Measurements from ENCODE around the gene SLC19A1.

The SLC19A1 gene

DNA sequence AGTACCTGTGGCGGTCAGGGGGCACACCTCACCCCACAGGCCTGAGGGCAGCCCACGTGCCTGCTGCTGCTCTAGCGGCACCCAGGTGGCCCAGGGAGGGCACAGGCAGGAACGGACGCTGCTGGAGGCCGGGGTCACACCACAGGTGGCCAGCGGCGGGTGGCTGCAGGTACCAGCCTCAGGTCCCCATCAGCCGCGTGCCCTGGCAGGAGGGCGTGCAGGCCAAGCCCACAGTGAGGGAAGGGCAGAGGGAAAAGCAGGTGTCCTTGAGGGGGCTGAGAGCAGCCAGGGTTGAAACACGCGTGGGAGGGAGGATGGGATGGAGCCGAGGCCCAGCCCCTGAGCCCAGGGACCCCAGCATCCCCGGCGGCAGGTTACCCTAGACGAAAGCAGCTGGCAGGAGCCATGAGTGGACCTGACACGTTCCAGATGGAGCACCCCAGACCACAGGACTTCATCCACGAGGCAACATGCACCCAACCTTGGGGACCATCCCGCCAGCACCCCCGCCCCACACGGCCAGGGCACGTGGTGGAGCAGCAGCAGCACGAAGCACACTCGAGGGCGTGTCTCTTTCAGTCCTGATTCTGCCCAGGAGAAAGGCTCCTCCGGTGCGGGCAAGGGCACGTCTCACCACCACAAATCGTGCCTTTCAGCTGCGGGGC lies 3.7 kb downstream of the SLC19A1 start:
- Histone ChIP-seq H3K4me1 (ENCODE audit: control insufficient read depth, insufficient read depth, low read length) (no peaks in the 10 kb centered on the region; the same call in 1 of the 2 replicates), H3K4me3 (ENCODE audit: low read length) (no peak overlapping the region), H3K27me3 (ENCODE audit: control insufficient read depth, insufficient read depth, low read length) (no peaks in the 10 kb centered on the region), H3K27ac (ENCODE audit: low read length) (no peak overlapping the region), H3K9me3 (ENCODE audit: control insufficient read depth, insufficient read depth, low read length) (no peaks in the 10 kb centered on the region), H3K36me3 (ENCODE audit: control insufficient read depth, insufficient read depth, low read length) (peaks cover 12% of the 10 kb centered on the region; the same call in 1 of the 2 replicates)
- DNase-seq (ENCODE audit: low read depth, low spot score), result no peak
- no CpG with 5 or more reads among the region's 31 CpGs for WGBS (ENCODE audit: insufficient coverage, insufficient read length)

DNA sequence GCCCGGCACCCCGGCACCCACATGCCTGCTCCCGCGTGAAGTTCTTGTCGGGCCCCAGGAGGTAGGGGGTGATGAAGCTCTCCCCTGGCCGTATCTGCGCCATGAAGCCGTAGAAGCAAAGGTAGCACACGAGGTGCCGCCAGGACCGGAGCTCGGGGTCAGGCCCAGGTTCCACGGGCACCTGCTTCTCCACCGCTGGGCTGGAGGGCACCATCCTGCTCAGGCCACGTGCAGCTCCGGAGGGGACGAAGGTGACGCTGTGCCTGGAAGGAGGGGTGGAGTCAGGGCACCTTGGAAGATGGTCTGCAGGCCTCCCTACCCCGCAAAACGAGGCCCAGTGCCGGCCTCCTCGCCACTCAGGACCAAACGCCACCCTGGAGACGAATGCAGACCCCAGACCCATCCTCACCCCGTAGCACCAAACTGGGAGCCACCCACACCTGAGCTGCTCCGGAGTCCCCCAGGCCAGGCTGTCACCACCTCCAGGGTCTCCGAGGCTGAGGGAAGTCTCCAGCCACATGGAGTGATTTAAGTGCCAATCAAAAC lies 4.4 kb downstream of the SLC19A1 start:
- no peak overlapping the region for H3K4me3 ChIP-seq (ENCODE audit: low read length)
- H3K36me3 ChIP-seq (ENCODE audit: control insufficient read depth, insufficient read depth, low read length), result peaks cover 12% of the 10 kb centered on the region; the same call in 1 of the 2 replicates
- H3K27ac ChIP-seq (ENCODE audit: low read length), result no peak overlapping the region
- H3K4me1 ChIP-seq (ENCODE audit: control insufficient read depth, insufficient read depth, low read length), result no peaks in the 10 kb centered on the region; the same call in 1 of the 2 replicates
- no peaks in the 10 kb centered on the region for H3K9me3 ChIP-seq (ENCODE audit: control insufficient read depth, insufficient read depth, low read length)
- DNase-seq (ENCODE audit: low read depth, low spot score), result no peak
- no peaks in the 10 kb centered on the region for H3K27me3 ChIP-seq (ENCODE audit: control insufficient read depth, insufficient read depth, low read length)
- no CpG with 5 or more reads among the region's 27 CpGs for WGBS (ENCODE audit: insufficient coverage, insufficient read length)

DNA sequence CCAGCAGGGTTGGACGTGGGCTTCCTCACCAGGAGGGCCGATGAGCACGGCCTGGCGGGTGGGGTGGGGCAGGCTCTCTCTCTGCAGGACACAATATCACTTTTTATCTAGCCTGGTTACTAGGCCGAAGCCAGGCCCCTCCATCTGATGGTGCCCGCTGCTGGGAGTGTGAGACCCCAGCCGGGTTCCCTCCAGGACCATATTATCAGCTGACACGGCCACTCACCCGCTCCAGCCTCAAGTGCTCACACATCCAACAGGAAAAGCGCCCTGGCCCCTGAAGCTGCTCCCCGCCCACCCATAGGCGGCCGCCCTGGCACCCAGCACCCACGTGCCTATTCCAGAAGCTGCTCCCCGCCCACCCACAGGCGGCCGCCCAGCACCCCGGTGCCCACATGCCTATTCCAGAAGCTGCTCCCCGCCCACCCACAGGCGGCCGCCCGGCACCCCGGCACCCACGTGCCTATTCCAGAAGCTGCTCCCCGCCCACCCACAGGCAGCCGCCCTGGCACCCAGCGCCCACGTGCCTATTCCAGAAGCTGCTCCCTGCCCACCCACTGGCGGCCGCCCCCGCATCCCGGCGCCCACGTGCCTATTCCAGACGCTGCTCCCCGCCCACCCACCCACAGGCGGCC lies 5.0 kb downstream of the SLC19A1 start:
- no peak for DNase-seq (ENCODE audit: low read depth, low spot score)
- Histone ChIP-seq H3K4me3 (ENCODE audit: low read length) (no peak overlapping the region), H3K9me3 (ENCODE audit: control insufficient read depth, insufficient read depth, low read length) (no peaks in the 10 kb centered on the region), H3K27ac (ENCODE audit: low read length) (no peak overlapping the region), H3K27me3 (ENCODE audit: control insufficient read depth, insufficient read depth, low read length) (no peaks in the 10 kb centered on the region), H3K36me3 (ENCODE audit: control insufficient read depth, insufficient read depth, low read length) (peaks cover 12% of the 10 kb centered on the region; the same call in 1 of the 2 replicates), H3K4me1 (ENCODE audit: control insufficient read depth, insufficient read depth, low read length) (no peaks in the 10 kb centered on the region; the same call in 1 of the 2 replicates)
- no CpG with 5 or more reads among the region's 37 CpGs for WGBS (ENCODE audit: insufficient coverage, insufficient read length)

DNA sequence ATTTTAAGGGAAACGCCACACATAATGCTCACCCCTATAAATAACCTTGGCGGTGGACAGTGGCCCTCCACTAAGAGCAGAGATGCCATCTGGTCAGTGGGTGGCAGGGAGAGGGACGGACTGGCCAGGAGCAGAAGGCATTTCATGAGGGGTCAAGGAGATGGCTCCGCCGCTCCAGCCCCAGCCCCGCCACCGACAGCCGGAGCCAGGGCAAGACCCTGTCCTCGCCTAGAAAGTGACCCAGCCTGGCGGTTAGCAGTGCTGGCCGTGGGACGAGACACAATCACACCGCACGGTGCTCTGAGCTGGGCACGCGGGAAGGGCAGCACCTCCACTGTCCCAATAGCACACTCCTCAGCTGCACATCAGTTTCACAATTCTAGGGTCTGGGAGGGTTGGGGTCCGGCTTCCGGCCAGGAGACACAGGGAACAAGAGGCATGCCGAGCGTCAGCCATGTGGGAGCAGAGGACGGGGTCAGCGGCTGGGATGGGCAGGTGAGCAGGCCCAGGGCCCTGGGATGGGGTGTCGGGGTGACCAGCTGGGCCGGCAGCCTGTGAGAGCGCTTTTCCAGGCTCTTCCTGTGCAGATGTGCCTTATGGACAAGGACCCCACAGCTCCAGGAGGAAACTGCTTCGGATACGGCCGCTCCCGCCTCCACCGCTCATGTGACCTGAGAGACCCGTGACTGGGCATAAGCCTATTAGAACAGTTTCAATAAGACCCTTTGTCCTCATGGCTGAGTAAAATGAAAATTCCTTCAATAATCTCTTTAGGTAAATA lies 5.7 kb downstream of the SLC19A1 start:
- peaks cover 19% of the 10 kb centered on the region; the same call in 1 of the 2 replicates for H3K36me3 ChIP-seq (ENCODE audit: control insufficient read depth, insufficient read depth, low read length)
- H3K4me3 ChIP-seq (ENCODE audit: low read length), result no peak overlapping the region
- DNase-seq (ENCODE audit: low read depth, low spot score), result no peak
- H3K4me1 ChIP-seq (ENCODE audit: control insufficient read depth, insufficient read depth, low read length), result no peaks in the 10 kb centered on the region; the same call in 1 of the 2 replicates
- H3K9me3 ChIP-seq (ENCODE audit: control insufficient read depth, insufficient read depth, low read length), result no peaks in the 10 kb centered on the region
- H3K27me3 ChIP-seq (ENCODE audit: control insufficient read depth, insufficient read depth, low read length), result no peaks in the 10 kb centered on the region
- no CpG with 5 or more reads among the region's 31 CpGs for WGBS (ENCODE audit: insufficient coverage, insufficient read length)
- H3K27ac ChIP-seq (ENCODE audit: low read length), result no peak overlapping the region

DNA sequence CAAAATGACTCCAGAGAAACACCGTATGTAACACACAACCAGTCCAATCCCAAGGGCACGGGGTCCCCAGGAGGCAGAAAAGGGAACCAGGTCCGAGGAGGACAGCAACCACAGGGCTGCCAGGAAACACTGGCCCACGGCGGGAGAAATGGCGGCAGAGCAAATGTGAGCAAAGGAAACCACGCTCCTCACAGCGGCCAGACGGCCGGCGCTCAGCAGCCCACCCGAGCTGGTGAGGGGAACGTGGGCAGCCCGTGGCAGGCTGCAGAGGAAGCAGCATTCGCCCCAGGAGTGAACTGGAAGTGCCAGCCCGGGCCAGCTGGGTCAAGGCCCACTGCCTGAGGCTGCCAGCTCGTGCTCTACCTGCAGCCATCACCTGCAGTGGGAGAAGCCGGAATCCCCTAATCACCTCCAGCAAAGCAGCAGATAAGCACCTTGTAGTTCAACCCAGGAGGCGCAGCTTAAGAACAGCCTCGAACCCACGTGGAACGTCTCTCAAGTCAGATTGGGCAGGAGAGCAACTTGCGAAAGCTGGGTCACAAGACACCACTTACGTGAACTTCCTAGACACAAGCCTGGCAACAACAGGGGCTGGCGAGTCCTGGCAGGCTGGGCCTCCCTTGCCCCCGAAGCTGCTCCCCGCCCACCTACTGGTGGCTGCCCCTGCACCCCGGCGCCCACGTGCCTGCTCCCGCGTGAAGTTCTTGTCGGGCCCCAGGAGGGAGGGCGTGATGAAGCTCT lies 6.7 kb downstream of the SLC19A1 start:
- no peaks in the 10 kb centered on the region for H3K9me3 ChIP-seq (ENCODE audit: control insufficient read depth, insufficient read depth, low read length)
- H3K4me1 ChIP-seq (ENCODE audit: control insufficient read depth, insufficient read depth, low read length), result no peaks in the 10 kb centered on the region; the same call in 1 of the 2 replicates
- H3K27me3 ChIP-seq (ENCODE audit: control insufficient read depth, insufficient read depth, low read length), result no peaks in the 10 kb centered on the region
- no peak overlapping the region for H3K4me3 ChIP-seq (ENCODE audit: low read length)
- no peak for DNase-seq (ENCODE audit: low read depth, low spot score)
- WGBS (ENCODE audit: insufficient coverage, insufficient read length), result no CpG with 5 or more reads among the region's 34 CpGs
- peaks cover 25% of the 10 kb centered on the region; the same call in 1 of the 2 replicates for H3K36me3 ChIP-seq (ENCODE audit: control insufficient read depth, insufficient read depth, low read length)
- no peak overlapping the region for H3K27ac ChIP-seq (ENCODE audit: low read length)

DNA sequence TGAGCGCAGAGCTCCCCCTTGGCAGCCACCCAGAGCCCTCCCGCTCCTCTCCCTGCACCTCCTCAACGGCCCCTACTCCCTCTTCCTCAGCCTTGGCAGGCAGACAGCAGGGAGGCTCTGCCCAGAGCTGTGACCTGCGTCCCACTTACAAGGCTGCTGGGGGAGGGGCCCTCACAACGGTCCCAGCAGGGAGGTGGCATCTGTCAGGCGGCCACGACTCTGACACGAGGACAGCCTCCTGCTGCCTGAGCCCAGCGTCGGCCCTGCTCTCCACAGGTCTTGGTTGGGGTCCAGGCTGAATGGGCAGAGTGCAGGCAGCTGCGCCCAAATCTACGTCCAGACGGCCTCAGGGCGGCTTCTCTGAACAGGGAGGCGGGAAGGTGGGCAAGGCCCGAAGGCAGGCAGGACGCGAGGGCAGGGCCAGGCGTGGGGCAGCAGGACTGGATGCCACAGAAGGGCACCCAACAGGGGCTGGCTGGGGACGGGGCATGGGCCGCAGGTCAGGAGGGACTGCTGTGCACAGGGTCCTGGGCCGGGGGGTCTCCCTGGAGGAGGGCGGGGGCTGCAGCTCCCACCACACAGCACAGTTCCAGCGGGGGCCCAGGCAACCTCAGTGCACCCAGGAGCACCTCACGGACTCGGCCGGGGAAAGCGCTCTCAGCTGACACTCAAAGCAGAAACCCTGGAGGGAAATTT lies 7.5 kb downstream of the SLC19A1 start:
- Histone ChIP-seq H3K4me1 (ENCODE audit: control insufficient read depth, insufficient read depth, low read length) (no peaks in the 10 kb centered on the region; the same call in 1 of the 2 replicates), H3K4me3 (ENCODE audit: low read length) (no peak overlapping the region), H3K27ac (ENCODE audit: low read length) (no peak overlapping the region), H3K36me3 (ENCODE audit: control insufficient read depth, insufficient read depth, low read length) (peaks cover 32% of the 10 kb centered on the region), H3K9me3 (ENCODE audit: control insufficient read depth, insufficient read depth, low read length) (no peaks in the 10 kb centered on the region), H3K27me3 (ENCODE audit: control insufficient read depth, insufficient read depth, low read length) (no peaks in the 10 kb centered on the region)
- no peak for DNase-seq (ENCODE audit: low read depth, low spot score)
- no CpG with 5 or more reads among the region's 28 CpGs for WGBS (ENCODE audit: insufficient coverage, insufficient read length)

DNA sequence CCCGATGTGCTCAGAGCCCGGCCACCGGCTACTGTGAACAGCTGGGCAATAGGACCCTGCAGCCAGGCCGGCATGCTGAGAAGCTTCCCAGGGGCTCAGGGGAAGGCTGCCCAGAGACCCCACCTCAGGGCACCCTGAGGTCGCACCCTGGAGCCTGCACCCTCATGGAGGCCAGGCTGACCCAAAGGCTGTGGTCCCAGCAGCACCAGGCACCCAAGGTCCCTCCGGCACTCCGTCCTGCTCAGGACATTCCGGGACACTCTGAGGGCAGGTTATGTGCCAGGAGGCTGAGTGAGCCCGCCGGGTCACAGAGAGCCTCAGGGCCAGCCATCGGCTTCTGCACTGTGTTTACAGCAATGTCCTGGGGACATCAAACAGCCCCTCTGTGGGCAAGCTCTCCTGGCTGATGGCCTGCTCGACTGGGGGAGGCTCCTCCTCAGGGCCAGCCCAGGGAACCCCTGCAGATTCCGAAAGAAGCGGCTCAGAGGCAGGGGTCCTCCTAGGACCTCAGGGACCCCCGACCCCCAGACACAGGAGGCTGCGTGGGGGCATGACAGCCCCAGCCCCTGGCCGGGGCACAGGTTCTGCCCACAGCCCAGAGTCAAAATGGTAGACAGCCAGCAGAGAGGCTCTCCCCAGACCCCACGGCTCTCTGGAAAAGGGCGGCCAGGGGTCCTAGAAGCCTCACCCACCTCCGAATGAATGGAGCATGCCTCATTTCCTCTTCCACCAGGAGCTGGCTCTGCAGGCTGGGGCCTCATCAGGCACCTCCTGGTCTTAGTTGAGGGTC lies 8.2 kb downstream of the SLC19A1 start:
- Histone ChIP-seq H3K27ac (ENCODE audit: low read length) (no peak overlapping the region), H3K4me3 (ENCODE audit: low read length) (no peak overlapping the region), H3K4me1 (ENCODE audit: control insufficient read depth, insufficient read depth, low read length) (no peaks in the 10 kb centered on the region; the same call in 1 of the 2 replicates), H3K36me3 (ENCODE audit: control insufficient read depth, insufficient read depth, low read length) (peaks cover 39% of the 10 kb centered on the region), H3K9me3 (ENCODE audit: control insufficient read depth, insufficient read depth, low read length) (no peaks in the 10 kb centered on the region), H3K27me3 (ENCODE audit: control insufficient read depth, insufficient read depth, low read length) (no peaks in the 10 kb centered on the region)
- DNase-seq (ENCODE audit: low read depth, low spot score), result no peak
- WGBS (ENCODE audit: insufficient coverage, insufficient read length), result no CpG with 5 or more reads among the region's 20 CpGs

DNA sequence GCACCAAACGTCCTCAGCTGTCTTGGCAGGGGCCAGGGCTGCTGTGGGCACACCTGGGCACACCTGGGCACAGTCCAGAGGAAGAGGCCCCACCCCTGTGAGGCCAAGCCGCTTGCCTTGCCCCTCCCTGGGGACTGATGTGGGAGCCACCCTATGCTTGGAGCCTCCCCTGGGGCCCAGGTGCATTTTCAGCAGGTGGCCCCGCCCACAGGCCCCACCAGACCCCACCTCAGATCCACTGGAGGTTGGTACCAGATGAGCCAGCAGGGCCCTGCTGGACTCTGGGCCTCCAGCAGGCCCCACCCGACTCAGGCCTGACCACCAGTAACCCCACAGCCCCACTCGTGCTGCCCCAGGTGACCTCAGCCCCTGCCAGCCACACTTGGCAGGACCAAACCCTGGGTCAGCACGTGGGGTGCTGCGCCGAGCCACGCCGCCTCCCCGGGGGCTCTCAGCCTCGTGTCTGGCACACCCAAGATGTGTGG lies 8.8 kb downstream of the SLC19A1 start:
- Histone ChIP-seq H3K27ac (ENCODE audit: low read length) (no peak overlapping the region), H3K4me1 (ENCODE audit: control insufficient read depth, insufficient read depth, low read length) (no peaks in the 10 kb centered on the region; the same call in 1 of the 2 replicates), H3K9me3 (ENCODE audit: control insufficient read depth, insufficient read depth, low read length) (no peaks in the 10 kb centered on the region), H3K27me3 (ENCODE audit: control insufficient read depth, insufficient read depth, low read length) (no peaks in the 10 kb centered on the region), H3K4me3 (ENCODE audit: low read length) (no peak overlapping the region), H3K36me3 (ENCODE audit: control insufficient read depth, insufficient read depth, low read length) (peaks cover 39% of the 10 kb centered on the region)
- no peak for DNase-seq (ENCODE audit: low read depth, low spot score)
- no CpG with 5 or more reads among the region's 12 CpGs for WGBS (ENCODE audit: insufficient coverage, insufficient read length)

DNA sequence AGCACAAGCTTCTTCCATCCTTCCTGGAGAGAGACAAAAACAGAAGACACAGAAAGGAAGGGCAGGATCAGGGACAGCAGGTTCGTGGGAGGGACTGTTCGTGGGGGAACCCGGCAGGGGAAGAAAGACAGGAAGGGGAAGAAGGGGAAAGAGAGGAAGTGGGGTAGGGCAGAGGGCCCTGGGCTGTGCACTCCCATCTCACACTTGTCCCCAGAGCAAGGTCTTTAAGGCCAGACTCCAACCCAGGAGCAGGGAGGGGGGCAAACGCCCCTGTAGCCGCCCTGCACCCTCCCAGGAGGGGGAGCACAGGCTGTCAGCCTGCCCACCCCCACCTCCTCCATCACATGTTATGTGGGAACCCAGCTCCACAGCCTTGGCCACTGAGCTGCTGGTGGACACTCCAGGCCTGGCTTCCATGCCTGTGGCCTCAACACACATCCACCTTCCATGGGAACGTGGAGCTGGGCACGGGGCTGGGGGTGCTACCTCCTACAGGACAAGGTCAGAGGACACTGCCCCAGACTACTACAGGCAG lies 9.3 kb downstream of the SLC19A1 start:
- H3K27ac ChIP-seq (ENCODE audit: low read length), result no peak overlapping the region
- H3K27me3 ChIP-seq (ENCODE audit: control insufficient read depth, insufficient read depth, low read length), result no peaks in the 10 kb centered on the region
- no peaks in the 10 kb centered on the region for H3K9me3 ChIP-seq (ENCODE audit: control insufficient read depth, insufficient read depth, low read length)
- WGBS (ENCODE audit: insufficient coverage, insufficient read length), result no CpG with 5 or more reads among the region's 7 CpGs
- peaks cover 39% of the 10 kb centered on the region for H3K36me3 ChIP-seq (ENCODE audit: control insufficient read depth, insufficient read depth, low read length)
- no peak overlapping the region for H3K4me3 ChIP-seq (ENCODE audit: low read length)
- no peaks in the 10 kb centered on the region; the same call in 1 of the 2 replicates for H3K4me1 ChIP-seq (ENCODE audit: control insufficient read depth, insufficient read depth, low read length)
- DNase-seq (ENCODE audit: low read depth, low spot score), result no peak
